Prostate gland (tissue), 2 donors: Measurements from ENCODE around the gene RASSF1.

Experiments used
- POLR2A ChIP-seq: fragments of 450-650 bp; IDR thresholded peaks from one replicate; pipeline ENCODE4 v1.6.1; 2016; ENCODE audit warnings: antibody characterized with exemption, mild to moderate bottlenecking
- TF ChIP-seq, protein P1 (sequence below), 4 experiments: fragments of 200-600 bp in 2 of 4; fragments of 450-650 bp in 2 of 4; sonication (generic) in 2 of 4; IDR thresholded peaks; 1 replicate in 3 of 4; 2 replicates in 1 of 4; pipeline ENCODE4 v1.5.1; 2016 to 2019; ENCODE audit warnings: antibody characterized with exemption in 4 of 4, mild to moderate bottlenecking in 2 of 4, moderate library complexity in 2 of 4

- TF ChIP-seq, protein P1, sequence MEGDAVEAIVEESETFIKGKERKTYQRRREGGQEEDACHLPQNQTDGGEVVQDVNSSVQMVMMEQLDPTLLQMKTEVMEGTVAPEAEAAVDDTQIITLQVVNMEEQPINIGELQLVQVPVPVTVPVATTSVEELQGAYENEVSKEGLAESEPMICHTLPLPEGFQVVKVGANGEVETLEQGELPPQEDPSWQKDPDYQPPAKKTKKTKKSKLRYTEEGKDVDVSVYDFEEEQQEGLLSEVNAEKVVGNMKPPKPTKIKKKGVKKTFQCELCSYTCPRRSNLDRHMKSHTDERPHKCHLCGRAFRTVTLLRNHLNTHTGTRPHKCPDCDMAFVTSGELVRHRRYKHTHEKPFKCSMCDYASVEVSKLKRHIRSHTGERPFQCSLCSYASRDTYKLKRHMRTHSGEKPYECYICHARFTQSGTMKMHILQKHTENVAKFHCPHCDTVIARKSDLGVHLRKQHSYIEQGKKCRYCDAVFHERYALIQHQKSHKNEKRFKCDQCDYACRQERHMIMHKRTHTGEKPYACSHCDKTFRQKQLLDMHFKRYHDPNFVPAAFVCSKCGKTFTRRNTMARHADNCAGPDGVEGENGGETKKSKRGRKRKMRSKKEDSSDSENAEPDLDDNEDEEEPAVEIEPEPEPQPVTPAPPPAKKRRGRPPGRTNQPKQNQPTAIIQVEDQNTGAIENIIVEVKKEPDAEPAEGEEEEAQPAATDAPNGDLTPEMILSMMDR (IDR thresholded peaks at IDR 0.05), result no peak
- peak; percentile 97 for TF ChIP-seq POLR2A
Measured at GRCh38 chr3:50337175-50337861, 3.3 kb downstream of the RASSF1 start.
